HepG2 (cell line): ENCODE data around the gene ALLC. TPM values are rescaled to one million over a fixed set of nuclear protein-coding genes. Genes with fewer than 3 reads are reported as not detected.

Source experiments
- ATAD3A ChIP-seq: sonication (generic); formaldehyde crosslinking; IDR thresholded peaks from 2 replicates; pipeline ENCODE4 v1.4.0; 2020; ENCODE audit warnings: missing genetic modification reagents
- BORCS8-MEF2B ChIP-seq: sonication (generic); formaldehyde crosslinking; IDR thresholded peaks from 2 replicates; pipeline ENCODE4 v1.8.0; 2022; ENCODE audit warnings: mild to moderate bottlenecking, missing genetic modification reagents
- CEBPG ChIP-seq: IDR thresholded peaks from 2 replicates; pipeline ENCODE4 v1.6.1; 2016
- CENPX ChIP-seq: sonication (generic); formaldehyde crosslinking; IDR thresholded peaks from 2 replicates; pipeline ENCODE4 v1.9.0; 2021; ENCODE audit warnings: mild to moderate bottlenecking, missing genetic modification reagents, moderate library complexity
- EP300 ChIP-seq, 3 experiments: sonication (generic) in 1 of 3; formaldehyde crosslinking in 1 of 3; IDR thresholded peaks; 2 replicates each; pipeline versions ENCODE4 v1.5.1 to v1.6.1; 2011 to 2020; ENCODE audit warnings: low read depth in 2 of 3, low read length in 2 of 3, borderline replicate concordance in 1 of 3, improper control_type of control experiment in 1 of 3, mild to moderate bottlenecking in 1 of 3, missing genetic modification reagents in 1 of 3, moderate library complexity in 1 of 3
- ERF ChIP-seq: IDR thresholded peaks from 2 replicates; pipeline ENCODE4 v1.6.1; 2018; ENCODE audit warnings: missing biosample characterization, missing genetic modification reagents
- FOXP1 ChIP-seq, 2 experiments: fragments of 450-650 bp in 1 of 2; IDR thresholded peaks; 2 replicates each; pipeline ENCODE4 v1.6.1; 2017 to 2018; ENCODE audit warnings: antibody characterized with exemption in 1 of 2
- MTF1 ChIP-seq: sonication (generic); formaldehyde crosslinking; IDR thresholded peaks from 2 replicates; pipeline ENCODE4 v1.5.0; 2020; ENCODE audit warnings: missing genetic modification reagents
- PAF1 ChIP-seq: IDR thresholded peaks from 2 replicates; pipeline ENCODE4 v1.6.1; 2016; ENCODE audit warnings: missing genetic modification reagents, missing compliant biosample characterization
- PHF20 ChIP-seq: sonication (generic); formaldehyde crosslinking; IDR thresholded peaks from 2 replicates; pipeline ENCODE4 v1.5.0; 2020; ENCODE audit warnings: mild to moderate bottlenecking, missing genetic modification reagents
- SKI ChIP-seq: fragments of 450-650 bp; IDR thresholded peaks from one replicate; pipeline ENCODE4 v1.6.1; 2018; ENCODE audit warnings: mild to moderate bottlenecking; ENCODE audit not compliant: partially characterized antibody
- SOX13 ChIP-seq, 3 experiments: fragments of 450-650 bp in 1 of 3; sonication (generic) in 1 of 3; formaldehyde crosslinking in 1 of 3; IDR thresholded peaks in 2 of 3; conservative IDR thresholded peaks in 1 of 3; 2 replicates each; pipeline versions ENCODE4 v1.5.0 to v1.6.1; 2016 to 2020; ENCODE audit warnings: antibody characterized with exemption in 1 of 3, mild to moderate bottlenecking in 1 of 3, missing compliant biosample characterization in 1 of 3, missing genetic modification reagents in 1 of 3, moderate library complexity in 1 of 3
- ZKSCAN5 ChIP-seq: sonication (generic); formaldehyde crosslinking; IDR thresholded peaks from 2 replicates; pipeline ENCODE4 v1.5.1; 2020; ENCODE audit warnings: mild to moderate bottlenecking, missing genetic modification reagents
- ZNF562 ChIP-seq: sonication (generic); formaldehyde crosslinking; IDR thresholded peaks from 2 replicates; pipeline ENCODE4 v1.8.0; 2022; ENCODE audit warnings: missing genetic modification reagents, borderline replicate concordance
- ZNF614 ChIP-seq: IDR thresholded peaks from 2 replicates; pipeline ENCODE4 v1.6.1; 2018; ENCODE audit warnings: missing biosample characterization, missing genetic modification reagents, inconsistent platforms, borderline replicate concordance
- polyA plus RNA-seq, 8 experiments: library from polyadenylated mRNA; depleted of rRNA in 3 of 8; stranded (reverse) in 7 of 8; unstranded in 1 of 8; fragments of >200 nt; fragmentation: Illumina TruSeq in 4 of 8; extraction: Trizol in 4 of 8; gene quantifications; 2 replicates each; pipeline versions ENCODE4 v1.2.1 to v1.2.3, GENCODE V29; 2011 to 2016; ENCODE audit warnings: low read depth in 4 of 8, missing spikeins in 1 of 8, mixed read lengths in 1 of 8; ENCODE audit not compliant: insufficient read depth in 1 of 8
- total RNA-seq, 5 experiments: library from RNA; depleted of rRNA; stranded (reverse); fragments of >200 nt; fragmentation: Illumina TruSeq; extraction: Trizol; gene quantifications; 2 replicates each; pipeline ENCODE4 v1.2.3, GENCODE V29; 2016; ENCODE audit warnings: low read depth in 1 of 5
- TF ChIP-seq, protein P1 (sequence below): sonication (generic); formaldehyde crosslinking; IDR thresholded peaks from 2 replicates; pipeline ENCODE4 v1.4.0; 2020; ENCODE audit warnings: missing genetic modification reagents, mild to moderate bottlenecking, borderline replicate concordance
- TF ChIP-seq, protein P2 (sequence below): IDR thresholded peaks from 2 replicates; pipeline ENCODE4 v1.4.0; 2020; ENCODE audit warnings: mild to moderate bottlenecking, missing genetic modification reagents
- TF ChIP-seq, protein P3 (sequence below): sonication (generic); formaldehyde crosslinking; IDR thresholded peaks from 2 replicates; pipeline ENCODE4 v1.5.1; 2020; ENCODE audit warnings: missing genetic modification reagents, mild to moderate bottlenecking, borderline replicate concordance

The ALLC gene
- total and polyA plus RNA-seq, 2 of the 13 experiments (the other 11 are each of a cell fraction or from before 2014, with no cell fraction given): 0.08 to 0.11 TPM

DNA sequence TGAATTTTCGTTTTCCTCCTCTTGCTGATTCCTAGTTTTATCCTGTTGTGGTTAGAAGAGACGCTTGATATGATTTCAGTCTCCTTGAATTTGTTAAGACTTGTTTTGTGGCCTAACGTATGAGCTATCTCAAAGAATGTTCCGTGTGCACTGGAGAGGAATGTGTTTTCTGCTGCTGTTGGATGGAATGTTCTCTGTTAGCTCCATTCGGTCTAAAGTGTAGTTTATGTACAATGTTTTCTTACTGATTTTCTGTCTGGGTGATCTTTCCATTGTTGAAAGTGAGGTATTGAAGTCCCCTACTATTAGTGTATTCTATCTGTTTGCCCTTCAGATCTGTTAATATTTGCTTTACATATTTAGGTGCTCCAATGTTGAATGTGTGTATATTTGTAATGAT is 37.2 kb upstream of the ALLC start (continued):
- TF ChIP-seq EP300 (IDR thresholded peaks at IDR 0.05; ENCODE audit: low read depth in 2 of 2, low read length in 2 of 2) (peak in 1 of 2 experiments; percentile 71; a peak in 2 of 4 replicates), EP300 (CRISPR knock-in tag; IDR thresholded peaks at IDR 0.05; ENCODE audit: borderline replicate concordance) (peak; percentile 17; the same call in 1 of the 2 replicates), SKI (peak; percentile 83), PHF20 (no peak), MTF1 (CRISPR knock-in tag) (peak; percentile 60; the same call in 1 of the 2 replicates), ZNF614 (CRISPR knock-in tag) (peak; percentile 45; the same call in 1 of the 2 replicates), ZNF562 (CRISPR knock-in tag) (no peak), ZKSCAN5 (CRISPR knock-in tag) (no peak), ERF (CRISPR knock-in tag) (peak; percentile 54; the same call in 1 of the 2 replicates), ATAD3A (CRISPR knock-in tag) (no peak), CEBPG (CRISPR knock-in tag) (peak; percentile 25; the same call in 1 of the 2 replicates), FOXP1 (IDR thresholded peaks at IDR 0.05) (peak; percentile 60; the same call in 1 of the 2 replicates), FOXP1 (CRISPR knock-in tag; IDR thresholded peaks at IDR 0.05) (peak; percentile 80), BORCS8-MEF2B (CRISPR knock-in tag) (no peak), CENPX (CRISPR knock-in tag) (no peak), SOX13 (IDR thresholded peaks at IDR 0.05) (peak; percentile 54), SOX13 (CRISPR knock-in tag; conservative IDR thresholded peaks at IDR 0.05 in 1 of 2, IDR thresholded peaks at IDR 0.05 in 1 of 2) (peak in 1 of 2 experiments; percentile 92; a peak in 2 of 4 replicates), PAF1 (no peak)
- TF ChIP-seq, protein P1, sequence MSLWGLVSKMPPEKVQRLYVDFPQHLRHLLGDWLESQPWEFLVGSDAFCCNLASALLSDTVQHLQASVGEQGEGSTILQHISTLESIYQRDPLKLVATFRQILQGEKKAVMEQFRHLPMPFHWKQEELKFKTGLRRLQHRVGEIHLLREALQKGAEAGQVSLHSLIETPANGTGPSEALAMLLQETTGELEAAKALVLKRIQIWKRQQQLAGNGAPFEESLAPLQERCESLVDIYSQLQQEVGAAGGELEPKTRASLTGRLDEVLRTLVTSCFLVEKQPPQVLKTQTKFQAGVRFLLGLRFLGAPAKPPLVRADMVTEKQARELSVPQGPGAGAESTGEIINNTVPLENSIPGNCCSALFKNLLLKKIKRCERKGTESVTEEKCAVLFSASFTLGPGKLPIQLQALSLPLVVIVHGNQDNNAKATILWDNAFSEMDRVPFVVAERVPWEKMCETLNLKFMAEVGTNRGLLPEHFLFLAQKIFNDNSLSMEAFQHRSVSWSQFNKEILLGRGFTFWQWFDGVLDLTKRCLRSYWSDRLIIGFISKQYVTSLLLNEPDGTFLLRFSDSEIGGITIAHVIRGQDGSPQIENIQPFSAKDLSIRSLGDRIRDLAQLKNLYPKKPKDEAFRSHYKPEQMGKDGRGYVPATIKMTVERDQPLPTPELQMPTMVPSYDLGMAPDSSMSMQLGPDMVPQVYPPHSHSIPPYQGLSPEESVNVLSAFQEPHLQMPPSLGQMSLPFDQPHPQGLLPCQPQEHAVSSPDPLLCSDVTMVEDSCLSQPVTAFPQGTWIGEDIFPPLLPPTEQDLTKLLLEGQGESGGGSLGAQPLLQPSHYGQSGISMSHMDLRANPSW: 0 out of 2 replicates have a peak, but pooled peaks have one; percentile 22
- TF ChIP-seq, protein P2, sequence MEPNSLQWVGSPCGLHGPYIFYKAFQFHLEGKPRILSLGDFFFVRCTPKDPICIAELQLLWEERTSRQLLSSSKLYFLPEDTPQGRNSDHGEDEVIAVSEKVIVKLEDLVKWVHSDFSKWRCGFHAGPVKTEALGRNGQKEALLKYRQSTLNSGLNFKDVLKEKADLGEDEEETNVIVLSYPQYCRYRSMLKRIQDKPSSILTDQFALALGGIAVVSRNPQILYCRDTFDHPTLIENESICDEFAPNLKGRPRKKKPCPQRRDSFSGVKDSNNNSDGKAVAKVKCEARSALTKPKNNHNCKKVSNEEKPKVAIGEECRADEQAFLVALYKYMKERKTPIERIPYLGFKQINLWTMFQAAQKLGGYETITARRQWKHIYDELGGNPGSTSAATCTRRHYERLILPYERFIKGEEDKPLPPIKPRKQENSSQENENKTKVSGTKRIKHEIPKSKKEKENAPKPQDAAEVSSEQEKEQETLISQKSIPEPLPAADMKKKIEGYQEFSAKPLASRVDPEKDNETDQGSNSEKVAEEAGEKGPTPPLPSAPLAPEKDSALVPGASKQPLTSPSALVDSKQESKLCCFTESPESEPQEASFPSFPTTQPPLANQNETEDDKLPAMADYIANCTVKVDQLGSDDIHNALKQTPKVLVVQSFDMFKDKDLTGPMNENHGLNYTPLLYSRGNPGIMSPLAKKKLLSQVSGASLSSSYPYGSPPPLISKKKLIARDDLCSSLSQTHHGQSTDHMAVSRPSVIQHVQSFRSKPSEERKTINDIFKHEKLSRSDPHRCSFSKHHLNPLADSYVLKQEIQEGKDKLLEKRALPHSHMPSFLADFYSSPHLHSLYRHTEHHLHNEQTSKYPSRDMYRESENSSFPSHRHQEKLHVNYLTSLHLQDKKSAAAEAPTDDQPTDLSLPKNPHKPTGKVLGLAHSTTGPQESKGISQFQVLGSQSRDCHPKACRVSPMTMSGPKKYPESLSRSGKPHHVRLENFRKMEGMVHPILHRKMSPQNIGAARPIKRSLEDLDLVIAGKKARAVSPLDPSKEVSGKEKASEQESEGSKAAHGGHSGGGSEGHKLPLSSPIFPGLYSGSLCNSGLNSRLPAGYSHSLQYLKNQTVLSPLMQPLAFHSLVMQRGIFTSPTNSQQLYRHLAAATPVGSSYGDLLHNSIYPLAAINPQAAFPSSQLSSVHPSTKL (CRISPR knock-in tag): peak; percentile 78
- TF ChIP-seq, protein P3, sequence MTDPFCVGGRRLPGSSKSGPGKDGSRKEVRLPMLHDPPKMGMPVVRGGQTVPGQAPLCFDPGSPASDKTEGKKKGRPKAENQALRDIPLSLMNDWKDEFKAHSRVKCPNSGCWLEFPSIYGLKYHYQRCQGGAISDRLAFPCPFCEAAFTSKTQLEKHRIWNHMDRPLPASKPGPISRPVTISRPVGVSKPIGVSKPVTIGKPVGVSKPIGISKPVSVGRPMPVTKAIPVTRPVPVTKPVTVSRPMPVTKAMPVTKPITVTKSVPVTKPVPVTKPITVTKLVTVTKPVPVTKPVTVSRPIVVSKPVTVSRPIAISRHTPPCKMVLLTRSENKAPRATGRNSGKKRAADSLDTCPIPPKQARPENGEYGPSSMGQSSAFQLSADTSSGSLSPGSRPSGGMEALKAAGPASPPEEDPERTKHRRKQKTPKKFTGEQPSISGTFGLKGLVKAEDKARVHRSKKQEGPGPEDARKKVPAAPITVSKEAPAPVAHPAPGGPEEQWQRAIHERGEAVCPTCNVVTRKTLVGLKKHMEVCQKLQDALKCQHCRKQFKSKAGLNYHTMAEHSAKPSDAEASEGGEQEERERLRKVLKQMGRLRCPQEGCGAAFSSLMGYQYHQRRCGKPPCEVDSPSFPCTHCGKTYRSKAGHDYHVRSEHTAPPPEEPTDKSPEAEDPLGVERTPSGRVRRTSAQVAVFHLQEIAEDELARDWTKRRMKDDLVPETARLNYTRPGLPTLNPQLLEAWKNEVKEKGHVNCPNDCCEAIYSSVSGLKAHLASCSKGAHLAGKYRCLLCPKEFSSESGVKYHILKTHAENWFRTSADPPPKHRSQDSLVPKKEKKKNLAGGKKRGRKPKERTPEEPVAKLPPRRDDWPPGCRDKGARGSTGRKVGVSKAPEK (CRISPR knock-in tag): 0 out of 2 replicates have a peak, but pooled peaks have one; percentile 51
